Suprapubic skin (tissue), 4 donors: ENCODE measurements around the gene P4HB. TPM values are rescaled to one million over a fixed set of nuclear protein-coding genes. Genes with fewer than 3 reads are reported as not detected.

Source experiments
- DNase-seq, 2 donors: peaks; one replicate each; pipeline ENCODE4 v3.0.0-alpha.2; 2019; ENCODE audit warnings: low spot score in 2 of 2
- H3K27ac ChIP-seq: fragments of 200-600 bp; sonication (generic); one replicate; pipeline ENCODE4 v1.5.1; 2019
- H3K27me3 ChIP-seq: fragments of 200-600 bp; sonication (generic); one replicate; pipeline ENCODE4 v1.5.1; 2019
- H3K36me3 ChIP-seq: fragments of 200-600 bp; sonication (generic); one replicate; pipeline ENCODE4 v1.5.1; 2019
- H3K4me1 ChIP-seq: fragments of 200-600 bp; sonication (generic); one replicate; pipeline ENCODE4 v1.5.1; 2019
- H3K4me3 ChIP-seq: fragments of 200-600 bp; sonication (generic); one replicate; pipeline ENCODE4 v1.5.1; 2019; ENCODE audit warnings: mild to moderate bottlenecking
- H3K9me3 ChIP-seq: fragments of 200-600 bp; sonication (generic); one replicate; pipeline ENCODE4 v1.5.1; 2019
- EP300 ChIP-seq: sonication (generic); formaldehyde crosslinking; IDR thresholded peaks from one replicate; pipeline ENCODE4 v1.6.1; 2017; ENCODE audit warnings: antibody characterized with exemption
- POLR2A ChIP-seq, 2 donors: fragments of 450-650 bp; IDR thresholded peaks; one replicate each; pipeline ENCODE4 v1.6.1; 2017; ENCODE audit warnings: antibody characterized with exemption in 2 of 2, mild to moderate bottlenecking in 2 of 2, moderate library complexity in 2 of 2
- POLR2AphosphoS5 ChIP-seq, 3 donors: sonication (generic); formaldehyde crosslinking; IDR thresholded peaks; one replicate each; pipeline ENCODE4 v1.6.1; 2017; ENCODE audit warnings: antibody characterized with exemption in 3 of 3
- WGBS: methylation state at CpG from one replicate; pipeline ENCODE4 v1.1.5; 2018; 5-methylcytosine and 5-hydroxymethylcytosine counted together
- total RNA-seq, 4 donors: library from RNA; depleted of rRNA; stranded (reverse); fragments of >200 nt; gene quantifications; one replicate each; pipeline ENCODE4 v1.1.0, GENCODE V29; 2016
- TF ChIP-seq, protein P1 (sequence below), 2 donors: fragments of 200-600 bp in 1 of 2; fragments of 450-650 bp in 1 of 2; sonication (generic) in 1 of 2; IDR thresholded peaks; one replicate each; pipeline ENCODE4 v1.5.1; 2016 to 2019; ENCODE audit warnings: antibody characterized with exemption in 2 of 2, mild to moderate bottlenecking in 1 of 2, moderate library complexity in 1 of 2

Gene P4HB
- total RNA-seq, 4 donors from 2014 or later, result 521 to 1,041 (median 898) TPM

GRCh38 chr17:81831957-81832607 is 28.3 kb downstream of the P4HB start:
- H3K27me3 ChIP-seq, result no peaks in the 10 kb centered on the region
- no peaks in the 10 kb centered on the region for H3K9me3 ChIP-seq
- TF ChIP-seq POLR2AphosphoS5 (IDR thresholded peaks at IDR 0.05) (no peak), POLR2A (IDR thresholded peaks at IDR 0.05) (no peak), EP300 (no peak)
- TF ChIP-seq, protein P1, sequence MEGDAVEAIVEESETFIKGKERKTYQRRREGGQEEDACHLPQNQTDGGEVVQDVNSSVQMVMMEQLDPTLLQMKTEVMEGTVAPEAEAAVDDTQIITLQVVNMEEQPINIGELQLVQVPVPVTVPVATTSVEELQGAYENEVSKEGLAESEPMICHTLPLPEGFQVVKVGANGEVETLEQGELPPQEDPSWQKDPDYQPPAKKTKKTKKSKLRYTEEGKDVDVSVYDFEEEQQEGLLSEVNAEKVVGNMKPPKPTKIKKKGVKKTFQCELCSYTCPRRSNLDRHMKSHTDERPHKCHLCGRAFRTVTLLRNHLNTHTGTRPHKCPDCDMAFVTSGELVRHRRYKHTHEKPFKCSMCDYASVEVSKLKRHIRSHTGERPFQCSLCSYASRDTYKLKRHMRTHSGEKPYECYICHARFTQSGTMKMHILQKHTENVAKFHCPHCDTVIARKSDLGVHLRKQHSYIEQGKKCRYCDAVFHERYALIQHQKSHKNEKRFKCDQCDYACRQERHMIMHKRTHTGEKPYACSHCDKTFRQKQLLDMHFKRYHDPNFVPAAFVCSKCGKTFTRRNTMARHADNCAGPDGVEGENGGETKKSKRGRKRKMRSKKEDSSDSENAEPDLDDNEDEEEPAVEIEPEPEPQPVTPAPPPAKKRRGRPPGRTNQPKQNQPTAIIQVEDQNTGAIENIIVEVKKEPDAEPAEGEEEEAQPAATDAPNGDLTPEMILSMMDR (IDR thresholded peaks at IDR 0.05), result no peak
- H3K4me1 ChIP-seq, result peaks cover 49% of the 10 kb centered on the region
- H3K4me3 ChIP-seq, result peak overlapping the region; percentile 60
- DNase-seq, result no peak
- H3K36me3 ChIP-seq, result no peaks in the 10 kb centered on the region
- WGBS, result 11% methylated on average over 18 of the region's 18 CpGs
- H3K27ac ChIP-seq, result peak overlapping the region; percentile 84

DNA sequence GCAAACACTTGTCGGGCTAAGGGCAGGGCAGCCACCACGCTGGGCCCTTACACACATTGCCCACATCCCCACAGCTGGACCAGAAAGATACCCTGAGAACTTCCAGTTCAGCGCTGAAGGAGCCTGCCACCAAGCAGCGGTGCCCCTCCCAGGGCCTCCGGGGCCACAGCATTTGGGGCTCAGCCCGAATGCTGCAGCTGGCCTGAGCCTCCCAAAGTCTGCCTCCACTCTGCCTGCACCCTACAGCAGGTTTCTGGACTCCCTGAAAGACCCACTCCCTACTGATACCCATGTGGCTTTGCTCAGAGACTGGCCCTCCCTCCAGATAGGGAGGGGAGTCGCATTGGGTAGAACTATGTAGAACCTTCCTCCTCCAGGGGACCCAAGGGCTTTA is 28.8 kb downstream of the P4HB start:
- Histone ChIP-seq H3K9me3 (no peaks in the 10 kb centered on the region), H3K27me3 (no peaks in the 10 kb centered on the region), H3K36me3 (no peaks in the 10 kb centered on the region), H3K27ac (peak overlapping the region; percentile 84), H3K4me1 (peaks cover 49% of the 10 kb centered on the region), H3K4me3 (peak overlapping the region; percentile 60)
- no peak for TF ChIP-seq POLR2A (IDR thresholded peaks at IDR 0.05)
- TF ChIP-seq, protein P1 (IDR thresholded peaks at IDR 0.05), result no peak
- TF ChIP-seq POLR2AphosphoS5 (IDR thresholded peaks at IDR 0.05), result no peak
- TF ChIP-seq EP300, result no peak
- no peak for DNase-seq
- WGBS, result 51% methylated on average over 5 of the region's 7 CpGs

GRCh38 chr17:81829858-81830257 is 30.5 kb downstream of the P4HB start:
- Histone ChIP-seq H3K36me3 (no peaks in the 10 kb centered on the region), H3K27me3 (no peaks in the 10 kb centered on the region), H3K9me3 (no peaks in the 10 kb centered on the region), H3K4me1 (peaks cover 49% of the 10 kb centered on the region), H3K27ac (no peak overlapping the region), H3K4me3 (no peak overlapping the region)
- WGBS, result 59% methylated on average over 3 of the region's 6 CpGs
- TF ChIP-seq POLR2A (IDR thresholded peaks at IDR 0.05), result no peak
- TF ChIP-seq, protein P1 (IDR thresholded peaks at IDR 0.05), result no peak
- no peak for TF ChIP-seq EP300
- no peak for TF ChIP-seq POLR2AphosphoS5 (IDR thresholded peaks at IDR 0.05)
- DNase-seq, result no peak

DNA sequence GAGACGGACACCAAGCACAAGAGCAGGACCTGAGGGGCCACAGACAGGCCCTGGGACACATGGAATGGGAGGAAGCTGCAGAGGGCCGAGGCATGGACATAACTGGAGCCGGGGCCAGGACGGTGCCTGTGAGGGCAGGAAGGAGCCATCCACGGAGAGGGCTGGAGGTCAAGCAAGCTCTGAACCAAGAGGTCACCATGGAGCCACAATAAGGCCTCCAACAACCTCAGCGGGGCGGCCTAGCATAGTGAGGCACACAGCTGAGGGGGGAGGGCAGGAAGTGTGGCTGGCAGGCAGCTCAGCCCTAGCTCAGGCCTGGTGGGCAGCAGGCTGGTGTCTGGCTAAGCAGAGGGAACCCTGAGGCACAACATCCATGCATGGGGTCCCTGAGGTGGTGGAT is 31.7 kb downstream of the P4HB start:
- DNase-seq, result no peak
- H3K27ac ChIP-seq, result no peak overlapping the region
- H3K9me3 ChIP-seq, result no peaks in the 10 kb centered on the region
- TF ChIP-seq EP300 (no peak), POLR2A (IDR thresholded peaks at IDR 0.05) (no peak), POLR2AphosphoS5 (IDR thresholded peaks at IDR 0.05) (no peak)
- TF ChIP-seq, protein P1 (IDR thresholded peaks at IDR 0.05), result no peak
- H3K36me3 ChIP-seq, result peaks cover 9% of the 10 kb centered on the region
- H3K27me3 ChIP-seq, result no peaks in the 10 kb centered on the region
- no peak overlapping the region for H3K4me3 ChIP-seq
- WGBS, result 91% methylated on average over 3 of the region's 7 CpGs
- peaks cover 49% of the 10 kb centered on the region for H3K4me1 ChIP-seq

DNA sequence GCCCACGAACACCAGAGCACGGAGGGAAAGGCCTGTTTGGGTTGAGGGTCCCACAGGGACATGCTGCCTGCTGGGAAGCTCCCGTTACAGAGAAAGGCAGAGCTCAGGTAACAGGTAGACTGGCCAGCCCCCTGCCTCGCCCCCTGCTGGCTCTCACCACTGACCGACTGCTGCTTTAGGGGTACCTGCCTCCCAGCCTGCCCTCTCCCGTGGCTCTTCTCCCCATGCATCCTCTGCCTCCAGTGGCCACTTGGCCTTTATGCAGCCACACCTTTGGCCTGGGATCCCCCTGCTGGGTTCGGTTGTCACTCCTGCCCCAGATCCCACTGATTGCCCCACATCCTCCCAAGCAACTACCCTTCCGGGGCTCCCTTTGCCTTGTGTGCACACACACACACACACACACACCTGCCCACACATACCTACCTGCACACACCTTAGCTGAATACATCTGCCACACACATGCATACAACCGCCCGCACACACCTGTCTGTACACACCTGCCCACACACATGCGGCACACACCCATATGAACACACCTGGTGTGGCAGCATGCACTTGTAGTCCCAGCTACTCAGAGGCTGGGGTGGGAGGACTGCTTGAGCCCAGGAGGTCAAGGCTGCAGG is 34.4 kb downstream of the P4HB start:
- no peaks in the 10 kb centered on the region for H3K27me3 ChIP-seq
- peaks cover 13% of the 10 kb centered on the region for H3K36me3 ChIP-seq
- TF ChIP-seq, protein P1 (IDR thresholded peaks at IDR 0.05), result no peak
- no peak for TF ChIP-seq EP300
- TF ChIP-seq POLR2A (IDR thresholded peaks at IDR 0.05), result no peak
- TF ChIP-seq POLR2AphosphoS5 (IDR thresholded peaks at IDR 0.05), result no peak
- 67% methylated on average over 11 of the region's 11 CpGs for WGBS
- no peak overlapping the region for H3K4me3 ChIP-seq
- no peak overlapping the region for H3K27ac ChIP-seq
- H3K9me3 ChIP-seq, result no peaks in the 10 kb centered on the region
- H3K4me1 ChIP-seq, result peaks cover 55% of the 10 kb centered on the region
- no peak for DNase-seq
